Hematopoietic multipotent progenitor cell (in vitro differentiated cells): ENCODE data around the gene RELA. TPM values are rescaled to one million over a fixed set of nuclear protein-coding genes. Genes with fewer than 3 reads are reported as not detected.
A peak's percentile ranks its signal among the peaks of the same experiment; 100 is the strongest.

Source experiments
- DNase-seq, 3 donors: peaks; one replicate each; pipeline ENCODE4 v3.0.0-alpha.2; 2011 to 2015; ENCODE audit warnings: low read depth in 2 of 3, low spot score in 2 of 3
- total RNA-seq: library from RNA; depleted of rRNA; stranded (reverse); fragments of >200 nt; gene quantifications from one replicate; pipeline ENCODE4 v1.2.3, GENCODE V29; 2012

RELA gene
- total RNA-seq, 1 donor, result 107 TPM

DNA sequence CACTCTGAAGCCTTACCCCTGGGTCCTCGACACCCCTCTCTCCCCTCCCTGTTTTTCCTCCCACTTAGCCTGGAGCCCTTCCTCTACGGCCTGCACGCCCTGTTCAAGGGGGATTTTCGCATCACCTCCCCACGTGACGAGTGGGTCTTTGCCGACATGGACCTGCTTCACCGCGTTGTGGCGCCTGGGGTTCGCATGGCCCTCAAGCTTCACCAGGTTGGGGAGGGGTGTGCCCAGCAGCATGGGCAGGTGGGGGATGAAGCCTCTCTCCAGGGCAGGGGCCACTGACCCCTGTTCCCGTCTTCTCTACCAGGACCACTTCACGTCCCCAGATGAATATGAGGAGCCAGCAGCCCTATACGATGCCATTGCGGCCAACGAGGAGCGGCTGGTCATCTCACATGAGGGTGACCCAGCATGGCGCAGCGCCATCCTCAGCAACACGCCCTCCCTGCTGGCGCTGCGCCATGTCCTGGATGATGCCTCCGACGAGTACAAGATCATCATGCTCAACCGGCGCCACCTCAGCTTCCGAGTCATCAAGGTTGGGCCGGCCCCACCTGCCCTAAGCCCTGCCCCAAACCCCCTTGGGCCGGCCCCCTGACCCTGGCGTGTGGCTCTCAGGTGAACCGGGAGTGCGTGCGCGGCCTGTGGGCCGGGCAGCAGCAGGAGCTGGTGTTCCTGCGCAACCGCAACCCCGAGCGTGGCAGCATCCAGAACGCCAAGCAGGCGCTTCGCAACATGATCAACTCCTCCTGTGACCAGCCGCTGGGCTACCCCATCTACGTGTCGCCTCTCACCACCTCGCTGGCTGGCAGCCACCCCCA lies 27.6 kb downstream of the RELA start:
- DNase-seq, result no peak

DNA sequence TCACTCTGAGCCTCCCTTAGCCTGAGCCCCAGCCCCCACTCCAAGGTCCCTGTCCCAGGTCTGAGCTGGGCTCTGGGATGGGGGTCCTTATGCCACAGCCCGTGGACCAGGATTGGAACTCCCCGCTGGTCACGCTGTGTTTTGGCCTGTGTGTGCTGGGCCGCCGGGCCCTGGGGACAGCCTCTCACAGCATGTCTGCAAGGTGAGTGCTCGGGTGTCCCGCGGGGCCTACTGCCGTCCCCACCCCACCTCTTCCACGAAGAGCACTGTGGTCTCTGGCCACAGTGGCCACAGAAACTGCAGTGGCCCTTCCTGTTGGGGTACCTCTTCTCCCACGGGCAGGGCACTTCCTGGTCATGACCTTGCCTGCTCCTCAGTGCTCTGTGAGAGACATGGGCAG lies 28.3 kb downstream of the RELA start:
- no peak for DNase-seq

DNA sequence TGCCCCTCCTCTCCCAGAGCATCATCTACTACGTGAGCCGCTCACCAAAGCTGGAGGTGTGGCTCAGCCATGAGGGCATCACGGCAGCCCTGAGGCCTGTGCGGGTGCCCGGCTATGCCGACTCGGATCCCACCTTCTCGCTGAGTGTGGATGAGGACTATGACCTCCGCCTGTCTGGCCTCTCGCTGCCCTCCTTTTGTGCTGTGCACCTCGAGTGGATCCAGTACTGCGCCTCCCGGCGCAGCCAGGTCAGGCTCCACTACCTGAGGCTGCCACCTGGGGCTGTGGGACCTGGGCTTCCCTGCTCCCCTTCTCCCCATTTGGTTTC lies 28.6 kb downstream of the RELA start:
- DNase-seq, result no peak

DNA sequence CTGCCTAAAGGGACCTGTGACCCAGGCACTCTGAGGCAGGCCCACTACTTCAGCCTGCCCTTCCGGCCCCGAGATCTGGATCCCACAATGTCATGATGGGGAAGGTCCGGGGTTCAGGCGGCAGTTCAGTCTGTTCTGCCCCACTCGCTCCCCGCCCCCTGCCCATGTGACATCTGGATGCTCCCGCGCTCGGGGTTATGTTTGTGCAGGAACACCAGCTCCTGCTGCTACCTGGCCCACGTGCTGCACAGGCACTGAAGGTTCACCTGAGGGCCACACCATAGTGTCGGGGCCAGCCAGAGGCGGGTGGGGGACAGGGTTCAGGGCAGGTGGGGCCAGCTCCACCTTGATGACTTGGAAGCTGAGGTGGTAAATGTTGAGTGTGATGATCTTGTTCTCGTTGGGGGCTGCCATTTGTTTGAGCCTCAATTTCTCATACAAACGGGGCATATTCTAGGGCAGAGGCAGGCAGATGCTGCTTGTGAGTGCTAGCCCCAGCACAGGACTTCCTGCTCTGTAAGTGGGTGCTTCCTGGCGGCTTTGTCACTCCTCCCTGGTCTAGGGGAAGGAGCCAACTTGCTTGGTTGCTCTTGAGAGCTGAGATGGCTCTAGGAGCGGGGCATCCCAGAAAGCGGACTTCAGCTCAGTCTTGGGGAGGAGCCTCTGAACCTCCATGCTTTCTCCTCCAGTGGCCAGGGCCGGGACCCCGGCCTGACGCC lies 29.2 kb downstream of the RELA start:
- peak in 1 of 3 donors; percentile 71 for DNase-seq

DNA sequence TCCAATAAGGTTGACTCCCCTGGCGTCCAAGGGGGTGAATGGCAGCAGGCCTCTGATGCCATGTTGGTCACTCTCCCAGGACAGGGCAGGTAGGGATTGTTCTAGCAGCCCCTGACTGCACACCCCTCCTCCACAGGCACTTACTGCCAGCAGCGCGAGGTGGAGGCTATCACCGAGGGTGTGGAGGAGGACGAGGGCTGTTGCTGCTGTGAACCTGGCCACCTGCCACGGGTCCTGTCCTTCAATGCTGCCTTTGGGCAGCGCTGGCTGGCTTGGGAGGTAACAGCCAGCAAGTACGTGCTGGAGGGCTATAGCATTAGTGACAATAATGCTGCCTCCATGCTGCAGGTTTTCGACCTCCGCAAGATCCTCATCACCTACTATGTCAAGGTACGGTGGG lies 32.5 kb downstream of the RELA start:
- no peak for DNase-seq

DNA sequence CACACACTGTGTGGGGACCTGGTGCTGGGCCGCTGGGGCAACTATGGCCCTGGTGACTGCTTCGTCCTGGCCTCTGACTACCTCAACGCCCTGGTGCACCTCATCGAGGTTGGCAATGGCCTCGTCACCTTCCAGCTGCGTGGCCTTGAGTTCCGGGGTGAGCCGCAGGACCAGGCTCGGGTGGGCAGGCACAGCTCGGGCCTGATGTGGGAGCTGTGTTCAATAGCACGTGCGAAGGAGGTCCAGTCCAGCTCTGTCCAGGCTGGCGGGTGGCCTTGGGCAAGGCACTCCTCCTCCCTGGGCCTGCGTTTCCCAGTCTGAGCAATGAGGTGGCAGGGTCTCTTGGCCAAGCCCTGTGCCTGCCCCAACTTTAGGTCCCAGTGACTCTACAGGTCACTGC lies 33.1 kb downstream of the RELA start:
- no peak for DNase-seq

DNA sequence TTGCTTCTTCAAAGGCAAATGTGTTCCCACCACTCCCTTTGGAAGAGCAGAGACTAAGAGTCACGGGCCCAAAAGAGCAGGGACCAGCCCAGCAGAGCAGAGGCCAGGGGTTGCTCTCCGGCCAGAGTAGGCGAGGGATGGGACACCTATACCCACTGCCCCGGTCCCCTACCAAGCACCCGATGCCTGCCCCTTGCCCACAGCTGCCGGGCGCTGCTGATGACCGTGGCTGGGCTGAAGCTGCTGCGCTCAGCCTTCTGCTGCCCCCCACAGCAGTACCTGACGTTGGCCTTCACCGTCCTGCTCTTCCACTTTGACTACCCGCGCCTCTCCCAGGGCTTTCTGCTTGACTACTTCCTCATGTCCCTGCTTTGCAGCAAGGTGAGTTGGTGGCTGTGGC lies 35.5 kb downstream of the RELA start:
- no peak for DNase-seq

DNA sequence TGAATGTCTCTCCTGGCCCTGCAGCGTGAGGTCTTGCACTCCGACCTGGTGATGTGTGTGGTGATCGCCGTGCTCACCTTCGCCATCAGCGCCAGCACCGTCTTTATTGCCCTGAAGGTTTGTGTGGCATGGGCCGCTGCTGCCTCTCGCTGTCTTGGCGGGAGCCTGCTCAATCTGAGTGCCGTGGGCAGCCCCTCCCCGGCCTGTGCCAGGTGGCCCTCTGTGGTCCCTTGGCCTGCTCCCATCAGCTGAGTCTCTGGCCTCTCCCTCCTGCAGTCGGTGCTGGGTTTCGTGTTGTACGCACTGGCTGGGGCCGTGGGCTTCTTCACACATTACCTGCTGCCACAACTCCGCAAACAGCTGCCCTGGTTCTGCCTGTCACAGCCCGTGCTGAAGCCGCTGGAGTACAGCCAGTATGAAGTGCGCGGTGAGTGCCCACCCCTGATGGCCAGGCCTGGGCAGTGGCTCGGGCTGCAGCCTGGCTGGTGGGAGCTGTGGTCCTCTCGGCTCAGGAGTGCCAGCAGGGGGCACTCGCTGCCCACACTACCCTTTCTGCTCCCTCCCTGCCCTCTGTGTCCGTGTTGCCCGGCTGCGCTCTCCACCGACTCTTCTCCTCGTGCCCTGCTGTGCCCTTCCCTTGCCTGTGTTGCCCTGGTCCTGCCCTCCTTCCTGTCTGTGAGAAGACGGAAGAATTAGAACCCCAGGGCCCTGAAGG lies 36.9 kb downstream of the RELA start:
- peak in 2 of 3 donors; percentile 73 to 78 for DNase-seq

DNA sequence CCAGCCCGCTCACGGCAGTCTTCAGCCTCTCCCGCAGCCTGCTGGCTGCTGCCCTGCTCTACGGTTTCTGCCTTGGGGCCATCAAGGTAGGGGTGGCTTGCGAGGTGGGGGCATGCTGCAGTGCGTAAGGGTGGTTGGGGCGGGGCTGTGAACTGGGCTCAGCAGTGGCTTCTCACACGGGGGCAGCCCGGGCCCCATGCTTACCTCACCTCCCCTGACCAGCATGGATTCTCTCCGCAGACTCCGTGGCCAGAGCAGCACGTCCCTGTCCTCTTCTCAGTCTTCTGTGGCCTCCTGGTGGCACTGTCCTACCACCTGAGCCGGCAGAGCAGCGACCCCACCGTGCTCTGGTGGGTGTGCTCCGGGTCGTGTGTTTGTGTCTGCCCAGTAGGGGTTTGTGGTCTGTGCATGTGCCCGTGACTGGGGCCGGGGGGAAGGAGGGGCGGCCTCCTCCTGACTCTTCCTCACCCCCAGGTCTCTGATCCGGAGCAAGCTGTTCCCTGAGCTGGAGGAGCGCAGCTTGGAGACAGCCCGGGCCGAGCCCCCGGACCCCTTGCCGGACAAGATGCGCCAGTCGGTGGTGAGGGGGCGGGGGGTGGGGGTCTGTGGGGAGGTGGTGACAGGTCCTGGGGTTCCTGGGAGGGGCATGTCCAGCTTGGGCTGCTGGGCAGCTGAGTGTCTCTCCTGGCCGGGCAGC lies 37.6 kb downstream of the RELA start:
- DNase-seq, result no peak

DNA sequence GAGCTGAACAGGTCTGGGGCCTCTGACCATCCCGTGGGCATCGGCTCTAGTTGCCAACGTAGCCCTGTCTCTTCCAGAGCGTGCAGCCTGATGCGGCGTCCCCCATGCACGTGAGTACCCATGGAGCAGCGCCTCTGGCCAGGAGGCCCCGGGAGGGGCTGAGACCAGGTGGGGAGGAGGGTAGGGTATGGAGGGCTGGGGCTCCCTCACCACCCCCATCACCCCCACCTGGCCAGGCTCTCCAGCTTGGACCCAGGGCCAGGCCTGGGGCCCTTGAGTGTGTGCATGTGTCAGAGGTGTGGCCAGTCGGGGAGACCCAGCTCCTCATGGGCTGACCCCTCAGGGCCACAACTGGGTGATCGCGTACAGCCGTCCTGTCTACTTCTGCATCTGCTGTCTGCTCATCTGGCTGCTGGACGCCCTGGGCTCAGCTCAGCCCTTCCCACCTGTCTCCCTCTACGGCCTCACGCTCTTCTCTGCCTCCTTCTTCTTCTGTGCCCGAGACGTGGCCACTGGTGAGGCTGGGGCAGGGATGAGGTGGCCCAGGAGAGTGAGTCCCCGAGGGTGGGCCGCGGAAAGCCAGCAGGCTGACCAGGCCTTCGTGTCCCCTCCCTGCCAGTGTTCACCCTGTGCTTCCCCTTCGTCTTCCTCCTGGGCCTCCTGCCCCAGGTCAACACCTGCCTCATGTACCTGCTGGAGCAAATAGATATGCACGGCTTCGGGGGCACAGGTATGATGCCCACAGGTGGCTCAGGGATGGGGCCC lies 38.7 kb downstream of the RELA start:
- no peak for DNase-seq

DNA sequence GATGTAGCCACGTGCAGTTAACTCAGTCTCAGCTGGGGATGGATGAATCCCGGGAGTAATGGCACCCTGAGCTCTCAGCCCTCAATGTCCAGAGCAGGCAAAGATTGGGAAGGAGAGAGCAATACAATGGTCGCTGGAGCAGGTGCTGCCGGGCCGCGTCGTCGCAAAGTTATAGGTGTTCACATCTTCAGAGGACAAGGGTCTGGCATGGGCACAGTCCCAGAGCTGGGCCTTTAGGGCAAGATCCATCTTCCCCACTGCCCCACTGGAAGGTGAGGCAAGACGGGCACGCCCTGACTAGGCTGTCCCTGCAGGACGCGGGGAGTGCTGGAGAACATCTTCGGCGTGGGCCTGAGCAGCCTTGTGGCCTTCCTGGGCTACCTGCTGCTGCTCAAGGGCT lies 39.5 kb downstream of the RELA start:
- no peak for DNase-seq

DNA sequence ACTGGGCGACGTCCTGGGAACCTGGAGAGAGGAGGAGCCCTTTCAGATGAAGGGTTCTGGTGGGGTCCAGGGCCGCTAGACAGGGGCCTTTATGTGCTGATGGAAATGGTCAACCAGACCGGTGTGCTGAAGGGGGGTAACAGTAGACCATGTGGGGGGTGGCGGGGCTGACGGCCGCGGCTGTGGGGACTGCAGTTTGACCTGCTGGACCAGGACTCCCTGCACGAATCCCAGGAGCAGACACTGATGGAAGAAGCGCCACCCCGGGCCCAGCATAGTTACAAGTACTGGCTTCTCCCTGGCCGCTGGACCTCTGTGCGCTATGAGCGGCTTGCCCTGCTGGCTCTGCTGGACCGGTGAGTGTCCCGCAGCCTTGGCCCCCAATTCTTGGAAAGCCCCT lies 40.7 kb downstream of the RELA start:
- DNase-seq, result no peak

DNA sequence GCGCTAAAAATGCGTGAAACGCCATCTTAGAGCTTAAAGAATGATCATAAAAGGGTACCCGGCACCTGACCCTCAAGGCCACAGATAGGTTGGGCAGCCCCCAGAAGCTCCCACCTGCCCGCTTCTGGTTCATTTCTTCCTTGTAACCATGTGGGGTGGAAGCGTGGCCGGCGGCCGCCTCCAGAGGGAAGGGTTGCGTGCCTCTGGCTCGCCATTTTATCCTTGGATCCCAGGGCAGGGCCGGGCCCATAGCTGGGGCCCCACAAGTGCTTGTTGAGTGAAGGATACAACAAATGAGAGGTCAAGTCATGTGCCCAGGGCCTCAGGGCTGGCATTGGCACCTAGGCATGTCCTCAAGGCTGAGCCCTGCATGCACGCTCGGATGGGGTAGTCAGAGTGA lies 41.3 kb downstream of the RELA start:
- no peak for DNase-seq

DNA sequence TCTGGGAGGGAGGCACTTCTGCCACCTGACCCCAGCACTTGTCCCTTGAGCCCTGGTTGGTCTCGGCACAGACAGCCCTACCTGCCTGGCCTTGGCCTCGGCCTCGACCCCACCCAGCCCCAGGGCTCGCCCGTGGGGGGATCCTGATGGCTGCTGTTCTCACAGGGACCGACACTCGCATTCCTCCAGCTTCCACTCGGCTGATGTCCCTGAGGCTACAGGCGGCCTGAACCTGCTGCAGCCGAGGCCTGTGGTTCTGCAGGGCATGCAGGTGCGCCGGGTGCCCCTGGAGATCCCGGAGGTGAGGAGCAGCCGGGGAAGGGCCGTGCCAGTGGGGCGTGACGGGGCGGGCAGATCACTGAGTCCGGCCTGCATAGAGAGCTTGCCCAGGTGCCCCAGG lies 42.0 kb downstream of the RELA start:
- DNase-seq, result no peak

DNA sequence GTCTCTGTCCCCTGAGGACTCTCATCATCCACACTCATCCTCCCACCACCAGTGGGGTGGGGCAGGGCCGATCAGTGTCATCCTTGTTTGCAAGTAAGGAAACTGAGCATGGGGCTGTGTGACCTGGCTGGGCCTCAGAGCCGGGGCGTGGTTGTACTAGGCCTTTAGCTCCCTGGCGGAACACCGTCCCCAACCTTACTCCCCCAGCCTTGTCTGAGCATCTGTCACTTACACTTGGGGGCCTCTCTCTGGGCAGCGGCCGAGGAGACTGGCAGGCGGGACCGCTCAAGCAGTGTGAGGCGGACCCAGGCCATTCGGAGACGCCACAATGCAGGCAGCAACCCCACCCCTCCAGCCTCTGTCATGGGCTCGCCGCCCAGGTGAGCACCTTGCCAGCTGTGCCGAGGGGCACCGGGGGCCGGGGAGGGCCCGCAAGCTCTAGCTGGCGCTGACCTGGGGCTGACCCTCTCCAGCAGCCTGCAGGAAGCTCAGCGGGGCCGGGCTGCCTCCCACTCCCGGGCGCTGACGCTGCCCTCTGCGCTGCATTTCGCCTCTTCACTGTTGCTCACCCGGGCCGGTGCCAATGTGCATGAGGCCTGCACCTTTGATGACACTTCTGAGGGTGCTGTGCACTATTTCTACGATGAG lies 43.3 kb downstream of the RELA start:
- no peak for DNase-seq

DNA sequence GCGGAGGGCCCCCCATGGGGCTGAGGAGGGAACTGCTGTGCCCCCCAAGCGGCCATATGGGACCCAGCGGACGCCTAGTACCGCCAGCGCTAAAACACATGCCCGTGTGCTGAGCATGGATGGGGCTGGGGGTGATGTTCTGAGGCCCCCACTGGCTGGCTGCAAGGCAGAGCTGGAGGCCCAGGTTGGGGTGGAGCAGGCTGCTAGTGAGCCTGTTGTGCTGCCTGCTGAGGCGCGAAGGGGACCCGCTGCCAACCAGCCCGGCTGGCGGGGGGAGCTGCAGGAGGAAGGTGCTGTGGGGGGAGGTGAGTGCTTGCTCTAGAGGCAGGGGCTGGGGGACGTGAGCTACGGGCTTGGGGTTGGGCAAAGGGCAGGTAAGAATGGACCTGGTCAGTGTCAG lies 44.0 kb downstream of the RELA start:
- DNase-seq, result no peak

DNA sequence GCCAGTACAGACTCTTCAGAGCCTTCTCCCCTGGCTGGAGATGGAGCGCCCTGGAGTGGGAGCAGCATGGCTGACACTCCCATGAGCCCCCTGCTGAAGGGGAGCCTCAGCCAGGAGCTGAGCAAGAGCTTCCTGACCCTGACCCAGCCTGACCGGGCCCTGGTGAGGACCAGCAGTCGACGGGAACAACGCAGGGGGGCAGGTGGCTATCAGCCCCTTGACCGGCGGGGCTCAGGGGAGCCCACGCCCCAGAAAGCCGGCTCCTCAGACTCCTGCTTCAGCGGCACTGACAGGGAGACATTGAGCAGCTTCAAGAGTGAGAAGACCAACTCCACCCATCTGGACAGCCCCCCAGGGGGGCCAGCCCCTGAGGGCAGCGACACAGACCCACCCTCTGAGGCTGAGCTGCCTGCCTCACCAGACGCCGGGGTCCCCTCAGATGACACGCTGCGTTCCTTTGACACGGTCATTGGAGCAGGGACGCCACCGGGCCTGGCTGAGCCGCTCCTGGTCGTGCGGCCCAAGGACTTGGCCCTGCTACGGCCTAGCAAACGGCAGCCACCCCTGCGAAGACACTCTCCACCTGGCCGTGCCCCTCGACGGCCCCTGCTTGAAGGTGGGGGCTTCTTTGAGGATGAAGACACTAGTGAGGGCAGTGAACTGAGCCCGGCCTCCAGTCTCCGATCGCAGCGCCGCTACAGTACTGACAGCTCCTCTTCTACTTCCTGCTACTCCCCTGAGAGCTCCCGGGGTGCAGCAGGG lies 44.5 kb downstream of the RELA start:
- DNase-seq, result no peak

DNA sequence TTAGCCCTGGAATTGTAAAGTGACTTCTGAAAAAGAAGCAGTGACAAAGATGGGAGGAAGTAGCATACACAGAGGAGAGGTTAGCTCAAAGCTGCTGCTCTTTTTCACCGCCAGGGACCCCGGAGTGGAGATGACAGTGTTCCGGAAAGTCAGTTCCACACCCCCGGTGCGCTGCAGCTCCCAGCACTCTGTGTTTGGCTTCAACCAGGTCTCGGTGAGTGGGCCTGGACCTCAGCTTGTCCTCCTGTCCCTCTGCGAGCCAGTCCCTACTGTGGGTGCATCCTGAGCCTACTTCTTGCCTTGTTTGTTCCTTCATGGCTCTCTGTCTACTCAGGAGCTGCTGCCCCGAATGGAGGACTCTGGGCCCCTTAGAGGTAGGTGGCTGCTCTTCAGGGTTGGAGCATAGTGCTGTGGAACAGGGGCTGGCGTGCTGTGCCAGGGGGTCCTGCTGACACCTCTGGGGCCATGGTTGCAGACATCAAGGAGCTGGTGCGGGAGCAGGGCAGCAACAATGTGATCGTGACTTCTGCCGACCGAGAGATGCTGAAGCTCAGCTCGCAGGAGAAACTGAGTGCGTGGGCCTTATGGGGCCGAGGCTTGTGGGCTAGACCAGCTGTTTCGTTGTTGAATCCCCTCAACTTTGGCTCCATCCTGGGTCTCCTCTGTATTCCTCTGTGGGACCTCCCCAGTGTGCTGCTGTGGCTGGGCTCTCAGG lies 45.4 kb downstream of the RELA start:
- no peak for DNase-seq

DNA sequence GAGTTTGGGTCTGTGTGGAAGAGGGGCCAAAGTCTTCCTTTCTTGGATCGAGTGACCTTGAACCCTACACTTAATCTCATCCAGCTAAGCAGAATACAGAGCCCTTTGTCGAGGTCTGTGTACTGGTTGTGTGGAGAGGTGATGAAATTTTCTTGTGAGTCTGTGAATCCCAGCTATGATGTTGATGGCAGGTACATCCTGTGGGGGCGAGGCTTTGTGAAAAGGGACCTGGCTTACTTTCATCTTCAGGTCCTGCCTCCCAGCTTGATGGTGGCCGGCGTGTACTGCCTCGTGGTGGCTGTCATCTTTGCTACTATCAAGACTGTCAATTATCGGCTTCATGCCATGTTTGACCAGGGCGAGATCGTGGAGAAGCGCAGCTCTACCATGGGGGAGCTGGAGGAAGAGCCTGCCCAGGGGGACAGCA lies 46.1 kb downstream of the RELA start:
- DNase-seq, result no peak
